ENCODE measurements around the gene TYK2.
"Not testable (repeated sequence)": the region's sequence is repeated elsewhere in the genome, so short reads cannot be mapped to it uniquely, and the experiment has no call there.

Gene TYK2

GRCh38 chr19:10389863-10390262, 9.5 kb upstream of the TYK2 start:
- no peak for DNase-seq (ENCODE audit: extremely low read depth, low read depth)
- H3K4me3 ChIP-seq (replicated peaks; ENCODE audit: low read depth, low read length): no peak overlapping the region
- peak; percentile 22 for TF ChIP-seq CTCF (IDR thresholded peaks at IDR 0.05; ENCODE audit: low read depth, low read length, missing control alignments)

GRCh38 chr19:10388957-10389356, 8.6 kb upstream of the TYK2 start:
- no peak overlapping the region for H3K4me3 ChIP-seq (replicated peaks; ENCODE audit: low read depth, low read length)
- TF ChIP-seq CTCF (IDR thresholded peaks at IDR 0.05; ENCODE audit: low read depth, low read length, missing control alignments): peak; percentile 97
- DNase-seq (ENCODE audit: extremely low read depth, low read depth): peak; percentile 66

GRCh38 chr19:10384580-10384979, 4.2 kb upstream of the TYK2 start:
- H3K4me3 ChIP-seq (replicated peaks; ENCODE audit: low read depth, low read length): no peak overlapping the region
- TF ChIP-seq CTCF (IDR thresholded peaks at IDR 0.05; ENCODE audit: low read depth, low read length, missing control alignments): no peak

GRCh38 chr19:10383223-10383499, 2.8 kb upstream of the TYK2 start:
- not testable (repeated sequence) for DNase-seq (ENCODE audit: extremely low read depth, low read depth); H3K4me3 ChIP-seq (replicated peaks; ENCODE audit: low read depth, low read length)

More at GRCh38 chr19:10384580-10384979, 4.2 kb upstream of the TYK2 start:
- no peak for DNase-seq (ENCODE audit: extremely low read depth, low read depth)

GRCh38 chr19:10379880-10380312, 476 bp downstream of the TYK2 start:
- H3K4me3 ChIP-seq (replicated peaks; ENCODE audit: low read depth, low read length): peak overlapping the region; percentile 84
- no peak for DNase-seq (ENCODE audit: extremely low read depth, low read depth)
- no peak for TF ChIP-seq CTCF (IDR thresholded peaks at IDR 0.05; ENCODE audit: low read depth, low read length, missing control alignments)

- TF ChIP-seq CTCF (IDR thresholded peaks at IDR 0.05; ENCODE audit: low read depth, low read length, missing control alignments): no peak
- H3K4me3 ChIP-seq (replicated peaks; ENCODE audit: low read depth, low read length): no peak overlapping the region
- no peak for DNase-seq (ENCODE audit: extremely low read depth, low read depth)
Observed at GRCh38 chr19:10378124-10378523, 2.2 kb downstream of the TYK2 start.

- not testable (repeated sequence) for DNase-seq (ENCODE audit: extremely low read depth, low read depth); H3K4me3 ChIP-seq (replicated peaks; ENCODE audit: low read depth, low read length)
Observed at GRCh38 chr19:10377140-10377640, 3.2 kb downstream of the TYK2 start.

- DNase-seq (ENCODE audit: extremely low read depth, low read depth): no peak
- H3K4me3 ChIP-seq (replicated peaks; ENCODE audit: low read depth, low read length): no peak overlapping the region
- TF ChIP-seq CTCF (IDR thresholded peaks at IDR 0.05; ENCODE audit: low read depth, low read length, missing control alignments): no peak
Observed at GRCh38 chr19:10374931-10375330, 5.4 kb downstream of the TYK2 start.

All from HFF-Myc (cell line).